SK-N-MC (cell line): ENCODE data around the gene ZNF740.
"Not testable (repeated sequence)": the region's sequence is repeated elsewhere in the genome, so short reads cannot be mapped to it uniquely, and the experiment has no call there.

Experiments
- EZH2 ChIP-seq: fragments of 200-600 bp; sonication (generic); IDR thresholded peaks from one replicate; pipeline ENCODE4 v1.6.1; 2017; ENCODE audit warnings: antibody characterized with exemption
- POLR2AphosphoS5 ChIP-seq: IDR thresholded peaks from 2 replicates; pipeline ENCODE4 v1.6.1; 2012; ENCODE audit warnings: mild to moderate bottlenecking, low read depth, low read length, borderline replicate concordance

DNA sequence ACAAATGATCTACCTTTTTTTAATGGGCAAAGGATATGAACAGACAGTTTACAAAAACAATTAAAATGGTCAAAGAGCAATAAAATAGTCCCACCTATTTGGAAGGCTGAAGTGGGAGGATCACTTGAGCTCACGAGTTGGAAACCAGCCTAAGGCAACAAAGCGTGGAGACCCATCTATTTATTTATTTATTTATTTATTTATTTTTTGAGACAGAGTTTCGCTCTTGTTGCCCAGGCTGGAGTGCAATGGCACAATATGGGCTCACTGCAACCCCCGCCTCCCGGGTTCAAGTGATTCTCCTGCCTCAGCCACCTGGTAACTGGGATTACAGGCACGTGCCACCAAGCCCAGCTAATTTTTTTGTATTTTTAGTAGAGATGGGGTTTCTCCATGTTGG lies 3.1 kb upstream of the ZNF740 start:
- TF ChIP-seq POLR2AphosphoS5, EZH2: not testable (repeated sequence)
